ENCODE data around the gene COX6B2.

DNA sequence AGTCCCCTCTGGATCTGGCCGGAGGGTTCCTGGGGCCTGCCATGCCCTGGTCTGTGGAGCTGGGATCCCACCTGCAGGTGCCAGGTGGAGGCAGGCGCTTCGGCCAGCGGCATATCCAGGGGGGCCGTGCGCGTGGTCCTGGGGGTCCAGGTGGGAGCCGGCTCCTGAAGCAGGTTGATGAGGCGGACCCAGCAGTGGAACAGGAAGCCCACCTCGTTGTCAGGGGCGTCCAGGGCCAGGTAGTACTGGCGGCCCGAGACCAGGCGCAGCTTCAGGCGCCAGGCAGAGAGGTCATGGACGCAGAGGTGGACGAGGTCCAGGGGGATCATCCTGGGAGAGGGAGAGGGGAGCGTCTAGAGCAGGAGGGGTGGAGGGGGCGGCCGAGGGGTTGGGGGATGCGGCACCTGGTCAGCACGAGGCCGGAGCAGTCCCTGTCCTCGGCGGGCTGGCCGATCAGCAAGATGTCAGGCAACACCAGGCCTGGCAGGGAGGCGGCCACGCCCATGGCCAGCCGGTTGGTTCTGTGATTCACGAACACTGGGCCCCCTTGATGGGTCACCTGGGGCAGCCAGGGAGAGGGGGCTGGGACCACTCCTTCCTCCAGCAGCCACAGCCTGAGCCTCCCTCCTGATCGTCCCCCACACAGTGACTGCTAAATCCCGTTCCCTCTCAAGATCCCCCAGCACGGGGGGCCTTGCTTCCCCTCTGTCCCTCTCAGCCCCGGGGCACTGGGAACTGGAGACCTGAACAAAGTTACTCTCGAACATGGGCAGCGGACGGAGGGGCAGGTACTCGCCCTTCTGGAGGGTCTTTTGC lies 7.9 kb upstream of the COX6B2 start:
- TF ChIP-seq, protein P1, sequence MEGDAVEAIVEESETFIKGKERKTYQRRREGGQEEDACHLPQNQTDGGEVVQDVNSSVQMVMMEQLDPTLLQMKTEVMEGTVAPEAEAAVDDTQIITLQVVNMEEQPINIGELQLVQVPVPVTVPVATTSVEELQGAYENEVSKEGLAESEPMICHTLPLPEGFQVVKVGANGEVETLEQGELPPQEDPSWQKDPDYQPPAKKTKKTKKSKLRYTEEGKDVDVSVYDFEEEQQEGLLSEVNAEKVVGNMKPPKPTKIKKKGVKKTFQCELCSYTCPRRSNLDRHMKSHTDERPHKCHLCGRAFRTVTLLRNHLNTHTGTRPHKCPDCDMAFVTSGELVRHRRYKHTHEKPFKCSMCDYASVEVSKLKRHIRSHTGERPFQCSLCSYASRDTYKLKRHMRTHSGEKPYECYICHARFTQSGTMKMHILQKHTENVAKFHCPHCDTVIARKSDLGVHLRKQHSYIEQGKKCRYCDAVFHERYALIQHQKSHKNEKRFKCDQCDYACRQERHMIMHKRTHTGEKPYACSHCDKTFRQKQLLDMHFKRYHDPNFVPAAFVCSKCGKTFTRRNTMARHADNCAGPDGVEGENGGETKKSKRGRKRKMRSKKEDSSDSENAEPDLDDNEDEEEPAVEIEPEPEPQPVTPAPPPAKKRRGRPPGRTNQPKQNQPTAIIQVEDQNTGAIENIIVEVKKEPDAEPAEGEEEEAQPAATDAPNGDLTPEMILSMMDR (IDR thresholded peaks at IDR 0.05; ENCODE audit: control extremely low read depth in 1 of 3, insufficient read depth in 1 of 3, low read depth in 1 of 3, low read length in 3 of 3) = no peak
- TF ChIP-seq SIX5 (IDR thresholded peaks at IDR 0.05; ENCODE audit: low read depth, low read length) = no peak
- TF ChIP-seq POLR2A (IDR thresholded peaks at IDR 0.05; ENCODE audit: control extremely low read depth in 1 of 2, low read depth in 2 of 2, low read length in 2 of 2) = no peak
- TF ChIP-seq SP4 (IDR thresholded peaks at IDR 0.05; ENCODE audit: low read length) = no peak
- no peak for TF ChIP-seq RAD21 (IDR thresholded peaks at IDR 0.05 in 1 of 2, conservative IDR thresholded peaks at IDR 0.05 in 1 of 2; ENCODE audit: low read depth in 2 of 2, low read length in 2 of 2)
- no peak for TF ChIP-seq TAF1 (IDR thresholded peaks at IDR 0.05; ENCODE audit: low read depth, low read length)
- no peak for TF ChIP-seq RFX5 (IDR thresholded peaks at IDR 0.05; ENCODE audit: borderline replicate concordance, low read depth, low read length)
- TF ChIP-seq GABPA (IDR thresholded peaks at IDR 0.05; ENCODE audit: borderline replicate concordance, insufficient read depth, low read length) = no peak

Data from H1 (cell line).